Duodenal mucosa (tissue), 2 donors: ENCODE results near the gene UNC13A.

Source experiments
- H3K27ac ChIP-seq: one replicate; pipeline ENCODE4 v1.7.0; 2013; ENCODE audit warnings: low read depth, low read length
- H3K27me3 ChIP-seq, 2 donors: one replicate each; pipeline ENCODE4 v1.7.0; 2013; ENCODE audit warnings: low read length in 2 of 2, control low read depth in 1 of 2; ENCODE audit not compliant: insufficient read depth in 2 of 2, control insufficient read depth in 1 of 2
- H3K36me3 ChIP-seq, 2 donors: one replicate each; pipeline ENCODE4 v1.7.0; 2013; ENCODE audit warnings: low read length in 2 of 2, control low read depth in 1 of 2; ENCODE audit not compliant: insufficient read depth in 2 of 2, control insufficient read depth in 1 of 2
- H3K4me1 ChIP-seq, 2 donors: one replicate each; pipeline ENCODE4 v1.7.0; 2013; ENCODE audit warnings: low read length in 2 of 2, control low read depth in 1 of 2; ENCODE audit not compliant: insufficient read depth in 2 of 2, control insufficient read depth in 1 of 2
- H3K4me3 ChIP-seq, 2 donors: one replicate each; pipeline ENCODE4 v1.7.0; 2013; ENCODE audit warnings: low read length in 2 of 2, low read depth in 1 of 2
- H3K9ac ChIP-seq, 2 donors: one replicate each; pipeline ENCODE4 v1.7.0; 2013; ENCODE audit warnings: low read length in 2 of 2, low read depth in 1 of 2
- H3K9me3 ChIP-seq, 2 donors: one replicate each; pipeline ENCODE4 v1.7.0; 2013; ENCODE audit warnings: low read length in 2 of 2, control low read depth in 1 of 2; ENCODE audit not compliant: control insufficient read depth in 1 of 2

The UNC13A gene

DNA sequence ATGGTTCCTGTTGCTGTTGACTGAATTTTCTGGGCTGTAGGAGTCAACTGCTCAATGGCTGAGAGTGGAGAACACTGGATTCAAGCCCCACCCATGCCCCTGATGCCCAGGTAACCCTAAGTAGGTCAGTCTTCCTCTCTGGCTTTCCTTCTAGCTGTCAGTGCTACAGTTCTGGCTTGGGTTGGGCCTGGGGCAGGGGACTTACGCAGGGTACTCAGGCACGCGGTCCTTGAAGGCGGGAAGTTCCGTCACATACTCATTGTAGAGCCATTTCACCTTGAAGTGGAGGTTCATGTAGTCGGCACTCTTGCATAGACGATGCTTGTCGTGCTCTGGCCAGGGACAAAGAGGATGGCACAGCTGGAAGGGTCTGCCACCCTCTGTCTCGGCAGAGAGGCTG, 55.6 kb downstream of the UNC13A start:
- no peaks in the 10 kb centered on the region for H3K36me3 ChIP-seq
- H3K9me3 ChIP-seq: no peaks in the 10 kb centered on the region
- no peak overlapping the region for H3K27ac ChIP-seq
- no peaks in the 10 kb centered on the region for H3K4me1 ChIP-seq
- peaks cover 0 to 3% of the 10 kb centered on the region in 2 donors for H3K27me3 ChIP-seq
- no peak overlapping the region for H3K4me3 ChIP-seq
- no peak overlapping the region for H3K9ac ChIP-seq

DNA sequence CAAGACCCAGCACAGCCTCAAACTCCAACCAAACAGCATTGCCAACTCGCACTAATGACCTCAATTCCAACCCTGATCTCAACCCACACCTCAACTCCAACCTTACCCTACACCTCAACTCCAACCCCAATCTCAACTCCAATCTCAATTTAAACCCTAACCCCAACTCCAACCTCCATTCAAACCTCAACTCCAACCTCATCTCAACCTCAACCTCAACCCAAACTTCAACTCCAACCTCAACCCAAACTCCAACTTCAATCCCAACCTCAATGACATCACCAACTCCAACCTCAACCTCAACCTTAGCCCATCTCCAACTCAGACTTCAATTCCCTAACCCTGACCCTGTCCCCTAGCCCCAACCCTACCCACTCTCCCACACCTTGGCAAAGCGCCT, 58.4 kb downstream of the UNC13A start:
- H3K9me3 ChIP-seq: no peaks in the 10 kb centered on the region
- H3K4me3 ChIP-seq: no peak overlapping the region
- peaks cover 0 to 3% of the 10 kb centered on the region in 2 donors for H3K27me3 ChIP-seq
- H3K4me1 ChIP-seq: no peaks in the 10 kb centered on the region
- no peak overlapping the region for H3K9ac ChIP-seq
- no peak overlapping the region for H3K27ac ChIP-seq
- H3K36me3 ChIP-seq: no peaks in the 10 kb centered on the region

DNA sequence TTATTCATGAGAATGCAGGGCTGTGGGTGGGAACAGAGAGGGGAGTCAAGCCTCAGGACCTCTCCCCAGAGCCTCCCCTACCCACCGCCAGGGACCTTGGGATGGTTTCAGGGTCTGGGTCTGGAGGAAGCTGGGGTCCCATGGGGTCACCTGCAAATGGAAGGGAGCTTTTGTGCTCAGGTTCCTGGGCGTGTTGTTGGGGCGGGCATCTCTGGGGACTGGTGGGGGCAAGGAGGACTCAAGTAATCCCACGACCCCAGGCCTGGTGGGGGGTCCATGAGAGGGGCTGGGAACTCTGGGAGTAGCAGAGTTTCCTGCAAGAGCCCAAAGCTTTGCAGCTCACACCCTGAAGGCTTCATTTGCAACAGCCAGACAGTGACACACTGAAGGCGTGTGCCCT, 60.2 kb downstream of the UNC13A start:
- Histone ChIP-seq H3K4me1 (no peaks in the 10 kb centered on the region), H3K9ac (no peak overlapping the region), H3K27me3 (peaks cover 0 to 3% of the 10 kb centered on the region in 2 donors), H3K4me3 (no peak overlapping the region), H3K27ac (no peak overlapping the region), H3K9me3 (no peaks in the 10 kb centered on the region), H3K36me3 (no peaks in the 10 kb centered on the region)

- no peak overlapping the region for H3K4me3 ChIP-seq
- no peaks in the 10 kb centered on the region for H3K36me3 ChIP-seq
- no peak overlapping the region for H3K27ac ChIP-seq
- peaks cover 0 to 3% of the 10 kb centered on the region in 2 donors for H3K27me3 ChIP-seq
- no peaks in the 10 kb centered on the region for H3K4me1 ChIP-seq
- no peak overlapping the region for H3K9ac ChIP-seq
- peaks cover 0 to 1% of the 10 kb centered on the region in 2 donors for H3K9me3 ChIP-seq
Measured at GRCh38 chr19:17627161-17627560, 61.0 kb downstream of the UNC13A start.

DNA sequence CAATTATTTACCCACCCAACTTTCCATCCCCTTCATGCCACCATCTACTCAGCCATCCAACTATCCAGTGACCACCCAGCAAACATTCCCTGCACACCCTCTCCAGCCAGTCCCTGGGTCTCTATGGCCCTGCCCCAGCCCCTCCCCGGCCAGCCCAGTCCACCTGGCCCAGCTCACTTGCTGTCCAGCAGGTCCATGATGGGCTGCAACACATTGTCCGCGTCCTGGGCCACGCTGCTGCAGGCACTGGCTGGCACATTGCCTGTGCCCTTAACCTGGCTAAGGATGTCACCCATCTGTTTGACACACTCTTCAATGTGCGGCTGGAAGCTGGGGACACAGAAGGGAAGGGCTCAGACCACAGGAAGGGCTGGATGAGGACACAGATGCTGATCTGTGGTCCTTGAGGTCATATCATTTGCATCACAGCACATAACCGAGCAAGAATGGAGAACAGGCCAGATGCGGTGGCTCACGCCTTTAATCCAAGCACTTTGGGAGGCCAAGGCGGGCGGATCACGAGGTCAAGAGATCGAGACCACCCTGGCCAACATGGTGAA, 61.6 kb downstream of the UNC13A start:
- no peak overlapping the region for H3K4me3 ChIP-seq
- peaks cover 0 to 3% of the 10 kb centered on the region in 2 donors for H3K27me3 ChIP-seq
- no peaks in the 10 kb centered on the region for H3K36me3 ChIP-seq
- H3K9me3 ChIP-seq: peaks cover 0 to 8% of the 10 kb centered on the region in 2 donors
- no peak overlapping the region for H3K9ac ChIP-seq
- H3K4me1 ChIP-seq: no peaks in the 10 kb centered on the region
- H3K27ac ChIP-seq: no peak overlapping the region

- Histone ChIP-seq H3K36me3 (no peaks in the 10 kb centered on the region), H3K4me1 (no peaks in the 10 kb centered on the region), H3K27ac (no peak overlapping the region), H3K9ac (no peak overlapping the region), H3K9me3 (peaks cover 0 to 9% of the 10 kb centered on the region in 2 donors), H3K4me3 (no peak overlapping the region), H3K27me3 (peaks cover 0 to 3% of the 10 kb centered on the region in 2 donors)
Measured at GRCh38 chr19:17625980-17626379, 62.2 kb downstream of the UNC13A start.

GRCh38 chr19:17625043-17625442, 63.1 kb downstream of the UNC13A start:
- Histone ChIP-seq H3K27ac (no peak overlapping the region), H3K4me1 (no peaks in the 10 kb centered on the region), H3K9me3 (peaks cover 0 to 9% of the 10 kb centered on the region in 2 donors), H3K9ac (no peak overlapping the region), H3K4me3 (no peak overlapping the region), H3K36me3 (no peaks in the 10 kb centered on the region), H3K27me3 (peaks cover 0 to 3% of the 10 kb centered on the region in 2 donors)

DNA sequence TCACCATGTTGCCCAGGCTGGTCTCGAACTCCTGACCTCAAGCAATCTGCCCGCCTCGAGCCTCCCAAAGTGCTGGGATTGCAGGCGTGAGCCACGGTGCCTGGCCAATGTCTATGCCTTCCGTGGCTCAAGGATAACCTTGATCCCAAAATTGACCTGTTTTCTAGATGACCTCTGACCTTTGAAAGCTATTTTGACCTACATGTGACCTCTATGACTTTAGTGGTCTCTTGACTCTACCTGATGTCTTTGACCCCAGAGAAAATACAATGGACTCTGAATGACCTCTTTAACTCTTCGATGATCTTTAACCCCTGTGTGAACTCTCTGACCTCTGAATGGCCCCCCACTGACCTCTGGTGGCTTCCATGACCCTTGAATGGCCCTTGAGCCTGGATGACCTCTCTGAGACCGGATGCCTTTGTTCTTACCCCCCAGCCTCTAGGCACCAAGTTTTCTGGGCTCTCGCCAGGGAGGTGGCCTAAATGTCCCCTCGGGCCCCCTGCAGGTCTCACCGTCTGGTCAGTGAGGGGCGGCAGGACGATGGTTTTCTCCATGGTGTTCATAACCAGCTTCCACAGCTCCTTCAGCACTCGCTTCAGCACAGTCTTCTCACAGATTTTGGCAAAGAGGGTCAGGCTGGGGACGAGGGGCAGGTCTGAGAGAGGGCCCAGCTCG, 63.7 kb downstream of the UNC13A start:
- H3K4me3 ChIP-seq: no peak overlapping the region
- H3K36me3 ChIP-seq: no peaks in the 10 kb centered on the region
- H3K27me3 ChIP-seq: peaks cover 0 to 7% of the 10 kb centered on the region in 2 donors
- peaks cover 0 to 9% of the 10 kb centered on the region in 2 donors for H3K9me3 ChIP-seq
- no peaks in the 10 kb centered on the region for H3K4me1 ChIP-seq
- H3K9ac ChIP-seq: no peak overlapping the region
- H3K27ac ChIP-seq: no peak overlapping the region

GRCh38 chr19:17623224-17623935, 64.8 kb downstream of the UNC13A start:
- H3K27me3 ChIP-seq: peaks cover 0 to 6% of the 10 kb centered on the region in 2 donors
- no peak overlapping the region for H3K4me3 ChIP-seq
- H3K27ac ChIP-seq: no peak overlapping the region
- H3K4me1 ChIP-seq: no peaks in the 10 kb centered on the region
- no peak overlapping the region for H3K9ac ChIP-seq
- H3K9me3 ChIP-seq: peaks cover 0 to 9% of the 10 kb centered on the region in 2 donors
- no peaks in the 10 kb centered on the region for H3K36me3 ChIP-seq

DNA sequence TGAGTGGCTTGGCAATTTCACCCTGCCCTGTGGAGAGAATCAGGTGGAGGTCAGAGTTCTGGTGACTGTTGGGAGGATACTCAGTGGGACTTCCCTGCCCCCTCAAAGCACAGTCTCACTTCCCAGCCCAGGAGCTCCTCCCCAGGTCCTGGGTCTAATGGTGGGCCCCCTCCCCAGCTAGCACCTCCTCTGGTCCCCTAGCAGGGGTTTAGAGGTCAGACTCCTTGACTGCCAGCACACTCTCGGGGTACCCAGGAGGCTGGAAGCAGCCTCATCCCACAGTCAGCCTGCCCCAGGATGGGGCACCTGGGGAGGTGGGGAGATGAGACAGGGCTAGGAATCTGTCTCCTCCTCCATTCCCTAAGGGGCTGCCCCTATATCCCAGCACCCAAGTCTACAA, 67.5 kb downstream of the UNC13A start:
- H3K27me3 ChIP-seq: peaks cover 7 to 12% of the 10 kb centered on the region in 2 donors
- no peak overlapping the region for H3K9ac ChIP-seq
- H3K9me3 ChIP-seq: peaks cover 0 to 9% of the 10 kb centered on the region in 2 donors
- no peaks in the 10 kb centered on the region for H3K36me3 ChIP-seq
- H3K4me1 ChIP-seq: no peaks in the 10 kb centered on the region
- H3K4me3 ChIP-seq: no peak overlapping the region
- no peak overlapping the region for H3K27ac ChIP-seq
